Measurements from ENCODE around the gene HIVEP3. TPM values are rescaled to one million over a fixed set of nuclear protein-coding genes. Genes with fewer than 3 reads are reported as not detected.

Gene HIVEP3
- total and polyA plus RNA-seq, 2 donors (not counting 1 experiment from before 2014, with no cell fraction given) = 2.0 to 5.1 TPM

DNA sequence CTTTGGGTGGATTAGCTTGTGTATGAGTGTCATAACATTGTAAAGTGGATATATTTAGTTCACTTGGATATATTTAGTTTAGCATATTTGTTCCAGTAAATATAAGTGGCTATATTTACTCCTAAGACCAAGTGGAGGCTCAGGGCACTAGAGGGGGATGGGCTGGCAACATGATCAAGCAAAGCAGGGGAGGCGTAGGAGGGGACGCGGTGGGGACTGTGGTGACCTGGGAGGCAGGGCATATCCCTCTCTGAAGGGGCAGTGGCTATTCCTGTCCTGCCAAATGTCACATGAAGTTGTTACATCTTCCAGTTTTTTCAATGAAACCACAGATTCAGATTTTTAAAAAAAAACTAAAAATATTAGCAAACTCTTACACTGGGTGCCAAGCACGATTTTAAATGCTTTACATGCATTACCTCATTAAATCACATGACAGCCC is 382.3 kb downstream of the HIVEP3 start:
- CTCF ChIA-PET = no interaction called here
- Mint-ChIP-seq H3K4me3 (peak overlapping the region; percentile 9), H3K27me3 (no peaks in the 10 kb centered on the region), H3K9me3 (ENCODE audit: insufficient read depth) (no peaks in the 10 kb centered on the region), H3K4me1 (peaks cover 53% of the 10 kb centered on the region), H3K27ac (no peak overlapping the region)
- no peak overlapping the region for H2AFZ ChIP-seq (ENCODE audit: insufficient read depth, low read depth, low read length, poor library complexity, severe bottlenecking)
- H3K36me3 ChIP-seq (replicated peaks in 1 of 2; ENCODE audit: control extremely low read depth in 1 of 2, control insufficient read depth in 1 of 2, extremely low read depth in 1 of 2, insufficient read depth in 2 of 2, low read length in 1 of 2) = no peaks in the 10 kb centered on the region
- WGBS (ENCODE audit: insufficient coverage) = 73% methylated on average over 4 of the region's 4 CpGs
- peak overlapping the region; percentile 35 for H3K9ac ChIP-seq (ENCODE audit: low read length)
- ATAC-seq (ENCODE audit: low read depth) (no peak), DNase-seq (no peak)
- H3K27me3 ChIP-seq (replicated peaks in 1 of 4; ENCODE audit: control extremely low read depth in 1 of 4, control insufficient read depth in 3 of 4, insufficient read depth in 4 of 4, low read length in 3 of 4) = no peaks in the 10 kb centered on the region
- H3K79me2 ChIP-seq (ENCODE audit: control insufficient read depth, insufficient read depth, low read length) = peaks cover 10% of the 10 kb centered on the region
- no peak for TF ChIP-seq EZH2 (IDR thresholded peaks at IDR 0.05; ENCODE audit: borderline replicate concordance, insufficient read depth, low read depth, low read length, poor library complexity, severe bottlenecking)
- TF ChIP-seq, protein P1, sequence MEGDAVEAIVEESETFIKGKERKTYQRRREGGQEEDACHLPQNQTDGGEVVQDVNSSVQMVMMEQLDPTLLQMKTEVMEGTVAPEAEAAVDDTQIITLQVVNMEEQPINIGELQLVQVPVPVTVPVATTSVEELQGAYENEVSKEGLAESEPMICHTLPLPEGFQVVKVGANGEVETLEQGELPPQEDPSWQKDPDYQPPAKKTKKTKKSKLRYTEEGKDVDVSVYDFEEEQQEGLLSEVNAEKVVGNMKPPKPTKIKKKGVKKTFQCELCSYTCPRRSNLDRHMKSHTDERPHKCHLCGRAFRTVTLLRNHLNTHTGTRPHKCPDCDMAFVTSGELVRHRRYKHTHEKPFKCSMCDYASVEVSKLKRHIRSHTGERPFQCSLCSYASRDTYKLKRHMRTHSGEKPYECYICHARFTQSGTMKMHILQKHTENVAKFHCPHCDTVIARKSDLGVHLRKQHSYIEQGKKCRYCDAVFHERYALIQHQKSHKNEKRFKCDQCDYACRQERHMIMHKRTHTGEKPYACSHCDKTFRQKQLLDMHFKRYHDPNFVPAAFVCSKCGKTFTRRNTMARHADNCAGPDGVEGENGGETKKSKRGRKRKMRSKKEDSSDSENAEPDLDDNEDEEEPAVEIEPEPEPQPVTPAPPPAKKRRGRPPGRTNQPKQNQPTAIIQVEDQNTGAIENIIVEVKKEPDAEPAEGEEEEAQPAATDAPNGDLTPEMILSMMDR (IDR thresholded peaks at IDR 0.05) = no peak
- H3K4me2 ChIP-seq (replicated peaks; ENCODE audit: low read depth, low read length, poor library complexity, severe bottlenecking) = peak overlapping the region; percentile 66
- H3K4me3 ChIP-seq (ENCODE audit: control extremely low read depth in 1 of 5, extremely low read depth in 1 of 5, insufficient read depth in 1 of 5, low read depth in 2 of 5, low read length in 4 of 5) = no peak overlapping the region
- H4K20me1 ChIP-seq (ENCODE audit: control insufficient read depth, insufficient read depth, low read length, poor library complexity, severe bottlenecking) = no peaks in the 10 kb centered on the region
- POLR2A ChIA-PET = no interaction called here
- intact Hi-C loops (cut with micrococcal nuclease) = no loop called here
- H3K9me3 ChIP-seq (ENCODE audit: control extremely low read depth in 1 of 3, control insufficient read depth in 2 of 3, insufficient read depth in 1 of 3, low read length in 2 of 3) = no peaks in the 10 kb centered on the region
- no peak overlapping the region for H3K27ac ChIP-seq (ENCODE audit: low read length in 2 of 2)
- peaks cover 33 to 40% of the 10 kb centered on the region in 2 donors for H3K4me1 ChIP-seq (ENCODE audit: control insufficient read depth in 2 of 2, insufficient read depth in 2 of 2, low read length in 2 of 2)

DNA sequence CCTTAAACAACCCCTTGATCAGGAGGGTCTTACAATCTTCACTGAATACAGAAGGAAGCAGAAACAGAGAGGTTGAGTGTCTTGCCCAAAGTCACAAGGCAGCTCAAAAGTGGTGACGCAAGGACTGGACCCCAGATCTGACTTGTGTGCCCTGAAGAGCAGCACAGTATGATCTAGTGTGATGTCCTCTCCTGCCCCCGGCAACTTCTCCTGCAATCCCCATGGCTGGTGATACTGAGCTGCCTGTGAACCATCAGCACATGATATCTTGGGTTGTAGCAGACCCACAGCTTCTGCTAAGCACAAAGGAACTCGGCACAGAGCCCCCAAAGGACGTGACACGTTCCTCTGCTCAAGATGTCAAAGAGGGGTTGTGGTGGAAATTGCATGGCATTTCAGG is 383.0 kb downstream of the HIVEP3 start:
- H4K20me1 ChIP-seq (ENCODE audit: control insufficient read depth, insufficient read depth, low read length, poor library complexity, severe bottlenecking) = no peaks in the 10 kb centered on the region
- H3K4me1 ChIP-seq (ENCODE audit: control insufficient read depth in 2 of 2, insufficient read depth in 2 of 2, low read length in 2 of 2) = peaks cover 26 to 33% of the 10 kb centered on the region in 2 donors
- no peaks in the 10 kb centered on the region for H3K27me3 ChIP-seq (replicated peaks in 1 of 4; ENCODE audit: control extremely low read depth in 1 of 4, control insufficient read depth in 3 of 4, insufficient read depth in 4 of 4, low read length in 3 of 4)
- ChIA-PET CTCF (no interaction called here), POLR2A (no interaction called here)
- H3K27ac ChIP-seq (ENCODE audit: low read length in 2 of 2) = no peak overlapping the region
- Mint-ChIP-seq H3K27ac (no peak overlapping the region), H3K9me3 (ENCODE audit: insufficient read depth) (no peaks in the 10 kb centered on the region), H3K27me3 (no peaks in the 10 kb centered on the region), H3K4me3 (no peak overlapping the region), H3K4me1 (peaks cover 46% of the 10 kb centered on the region)
- no peaks in the 10 kb centered on the region for H3K36me3 ChIP-seq (replicated peaks in 1 of 2; ENCODE audit: control extremely low read depth in 1 of 2, control insufficient read depth in 1 of 2, extremely low read depth in 1 of 2, insufficient read depth in 2 of 2, low read length in 1 of 2)
- no peak overlapping the region for H3K9ac ChIP-seq (ENCODE audit: low read length)
- no peak overlapping the region for H2AFZ ChIP-seq (ENCODE audit: insufficient read depth, low read depth, low read length, poor library complexity, severe bottlenecking)
- DNase-seq (no peak), ATAC-seq (ENCODE audit: low read depth) (no peak)
- no peaks in the 10 kb centered on the region for H3K9me3 ChIP-seq (ENCODE audit: control extremely low read depth in 1 of 3, control insufficient read depth in 2 of 3, insufficient read depth in 1 of 3, low read length in 2 of 3)
- no peak overlapping the region for H3K4me2 ChIP-seq (replicated peaks; ENCODE audit: low read depth, low read length, poor library complexity, severe bottlenecking)
- WGBS (ENCODE audit: insufficient coverage) = 98% methylated on average over 5 of the region's 5 CpGs
- H3K4me3 ChIP-seq (ENCODE audit: control extremely low read depth in 1 of 5, extremely low read depth in 1 of 5, insufficient read depth in 1 of 5, low read depth in 2 of 5, low read length in 4 of 5) = no peak overlapping the region
- H3K79me2 ChIP-seq (ENCODE audit: control insufficient read depth, insufficient read depth, low read length) = peaks cover 10% of the 10 kb centered on the region
- TF ChIP-seq, protein P1 (IDR thresholded peaks at IDR 0.05) = no peak
- TF ChIP-seq EZH2 (IDR thresholded peaks at IDR 0.05; ENCODE audit: borderline replicate concordance, insufficient read depth, low read depth, low read length, poor library complexity, severe bottlenecking) = no peak
- intact Hi-C loops (cut with micrococcal nuclease) = no loop called here
